Right kidney (tissue), 9 donors: Measurements from ENCODE around the gene VMAC.
"Not testable (repeated sequence)": the region's sequence is repeated elsewhere in the genome, so short reads cannot be mapped to it uniquely, and the experiment has no call there.

Source experiments
- DNase-seq: peaks from one replicate; pipeline ENCODE4 v3.0.0-alpha.2; 2016
- long read RNA-seq, 8 donors: transcript quantifications; one replicate each; lab custom pipeline, GENCODE V29; 2026

VMAC gene
- long read RNA-seq, donor 1, partial matches to known transcripts: 0 of 2 reads
- long read RNA-seq, donor 1, other reads (novel, unspliced or antisense): 0 of 2 reads
- long read RNA-seq, donor 2: 0 reads
- long read RNA-seq, donor 3, transcript VMAC-201 (2 exons, 2,254 nt): major isoform, 5 of 5 reads
- long read RNA-seq, donor 3, partial matches to known transcripts: 0 of 5 reads
- long read RNA-seq, donor 3, other reads (novel, unspliced or antisense): 0 of 5 reads
- long read RNA-seq, donor 4, transcript VMAC-201 (2 exons, 2,254 nt): major isoform, 6 of 6 reads
- long read RNA-seq, donor 4, partial matches to known transcripts: 0 of 6 reads
- long read RNA-seq, donor 4, other reads (novel, unspliced or antisense): 0 of 6 reads
- long read RNA-seq, donor 5, partial matches to known transcripts: 0 of 4 reads
- long read RNA-seq, donor 5, other reads (novel, unspliced or antisense): 0 of 4 reads
- long read RNA-seq, donor 6, partial matches to known transcripts: 0 of 4 reads
- long read RNA-seq, donor 6, other reads (novel, unspliced or antisense): 0 of 4 reads
- long read RNA-seq, donor 7: 0 reads
- long read RNA-seq, donor 8, partial matches to known transcripts: 0 of 3 reads
- long read RNA-seq, donor 8, other reads (novel, unspliced or antisense): 0 of 3 reads

GRCh38 chr19:5904352-5905113 lies at the start of gene VMAC:
TSS of gene VMAC (plus strand) at chr19:5904872. CDS start at chr19:5904891, 19 bp downstream.
- peak; percentile 90 for DNase-seq

GRCh38 chr19:5855151-5855550 lies 49.5 kb upstream of the VMAC start:
- DNase-seq: not testable (repeated sequence)

GRCh38 chr19:5857203-5858081 lies 47.2 kb upstream of the VMAC start:
- DNase-seq: no peak

- no peak for DNase-seq
Measured at GRCh38 chr19:5863030-5863665, 41.5 kb upstream of the VMAC start.

- DNase-seq: no peak
Measured at GRCh38 chr19:5864013-5864720, 40.5 kb upstream of the VMAC start.

GRCh38 chr19:5864725-5865486 lies 39.8 kb upstream of the VMAC start:
- DNase-seq: no peak

- no peak for DNase-seq
Measured at GRCh38 chr19:5865772-5866171, 38.9 kb upstream of the VMAC start.

DNA sequence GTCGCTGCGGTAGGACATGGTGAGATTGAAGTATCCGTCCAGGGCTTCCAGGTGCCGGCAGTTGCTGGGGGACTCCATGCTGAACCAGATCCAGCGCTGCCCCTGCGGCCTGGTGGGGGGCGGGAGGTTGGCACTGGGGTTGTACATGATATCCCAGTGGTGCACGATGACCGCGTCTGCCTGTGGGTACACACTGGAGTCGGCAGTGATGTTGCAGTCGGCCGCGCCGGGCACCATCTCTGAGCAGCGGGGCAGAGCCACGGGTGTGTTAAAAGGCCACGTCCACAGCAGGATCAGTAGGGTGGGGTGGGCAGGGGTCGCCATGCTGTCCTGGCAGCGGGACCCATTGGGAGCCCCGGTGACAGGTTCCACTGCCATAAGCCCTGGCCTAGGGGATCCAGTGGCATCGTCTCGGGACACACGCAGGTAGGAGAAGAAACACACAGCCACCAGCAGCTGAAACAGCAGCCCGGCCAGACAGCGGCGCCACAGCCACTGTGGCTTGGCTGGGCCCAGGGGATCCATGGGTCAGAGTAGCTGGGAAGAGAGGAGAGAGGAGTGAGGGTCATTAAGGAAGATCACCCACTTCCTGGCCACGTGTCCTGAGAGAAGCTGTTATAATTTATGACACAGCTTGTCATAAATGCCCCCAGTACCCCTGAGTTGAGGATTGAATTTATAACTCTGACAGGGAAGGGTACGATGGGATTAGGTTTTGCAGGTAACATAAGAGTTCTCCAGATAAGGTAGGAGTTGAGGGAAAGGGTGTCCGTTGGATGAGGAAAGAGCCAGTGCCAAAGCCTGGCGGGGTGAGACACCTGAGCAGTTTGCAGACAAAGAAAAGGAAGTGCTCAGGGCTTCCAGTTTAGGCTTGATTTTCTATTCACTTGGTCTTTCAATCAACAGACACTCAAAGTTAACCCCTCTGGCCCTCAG lies 37.2 kb upstream of the VMAC start:
- DNase-seq: no peak

GRCh38 chr19:5870986-5871394 lies 33.7 kb upstream of the VMAC start:
- no peak for DNase-seq

- no peak for DNase-seq
Measured at GRCh38 chr19:5873617-5874199, 31.0 kb upstream of the VMAC start.

GRCh38 chr19:5874496-5874895 lies 30.2 kb upstream of the VMAC start:
- DNase-seq: not testable (repeated sequence)

DNA sequence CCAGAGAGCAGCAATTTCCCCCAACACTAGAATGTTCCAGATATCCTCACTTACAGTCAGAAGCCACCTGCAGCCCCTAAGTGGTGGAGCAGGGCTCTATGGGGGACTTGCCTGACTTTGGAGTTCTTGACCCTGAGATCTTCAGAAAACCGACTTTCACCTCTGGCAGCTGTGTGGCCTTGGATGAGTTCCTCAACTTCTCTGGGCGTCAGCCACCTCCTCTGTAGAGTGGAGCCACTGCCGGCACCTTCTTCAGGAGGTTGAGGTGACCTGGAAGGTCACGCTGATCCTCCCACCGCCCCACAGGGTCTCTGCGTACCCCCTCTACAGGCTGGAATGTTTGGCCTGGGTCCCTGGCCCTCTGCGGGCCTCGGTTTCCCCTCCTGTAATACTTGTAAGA lies 27.2 kb upstream of the VMAC start:
- no peak for DNase-seq

GRCh38 chr19:5877882-5878281 lies 26.8 kb upstream of the VMAC start:
- no peak for DNase-seq

GRCh38 chr19:5880196-5880595 lies 24.5 kb upstream of the VMAC start:
- no peak for DNase-seq

DNA sequence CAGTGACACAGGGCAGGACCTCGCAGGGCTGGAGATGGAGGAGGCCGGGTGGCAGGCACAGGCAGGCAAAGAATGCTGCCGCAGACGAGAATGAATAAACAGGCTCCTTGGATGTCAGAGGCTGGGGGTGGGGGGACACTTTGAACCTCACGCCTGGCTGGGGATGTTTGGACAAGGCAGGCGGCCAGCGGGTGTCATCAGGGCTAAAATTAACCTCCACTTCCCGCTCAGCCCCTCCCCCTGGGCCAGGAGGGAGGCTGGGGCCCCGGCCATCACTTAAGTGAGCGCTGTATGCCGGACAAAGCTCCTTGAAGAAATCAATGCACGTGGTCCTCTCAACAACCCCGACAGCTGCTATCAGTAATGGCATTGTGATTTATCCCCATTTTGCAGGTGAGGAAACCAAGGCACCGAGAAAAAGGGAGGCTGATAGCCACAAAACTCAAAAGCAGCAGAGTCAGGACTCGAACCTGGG lies 24.0 kb upstream of the VMAC start:
- no peak for DNase-seq

- no peak for DNase-seq
Measured at GRCh38 chr19:5881543-5882299, 23.0 kb upstream of the VMAC start.

GRCh38 chr19:5882421-5882968 lies 22.2 kb upstream of the VMAC start:
- DNase-seq: no peak
